K562 (cell line): ENCODE results near the gene FMOD. TPM values are rescaled to one million over a fixed set of nuclear protein-coding genes. Genes with fewer than 3 reads are reported as not detected.

Experiments
- BRCA1 ChIP-seq, 2 experiments: fragments of 450-650 bp in 1 of 2; sonication (generic) in 1 of 2; formaldehyde crosslinking in 1 of 2; IDR thresholded peaks; 2 replicates each; pipeline versions ENCODE4 v1.5.0 to v1.6.1; 2017 to 2020; ENCODE audit warnings: mild to moderate bottlenecking in 1 of 2, missing genetic modification reagents in 1 of 2
- ELF2 ChIP-seq: fragments of 250-450 bp; sonication (Bioruptor Pico); IDR thresholded peaks from 2 replicates; pipeline ENCODE4 v1.5.0; 2021; ENCODE audit warnings: mild to moderate bottlenecking
- ETV6 ChIP-seq, 3 experiments: fragments of 150-350 bp in 1 of 3; sonication (generic) in 1 of 3; formaldehyde crosslinking in 1 of 3; IDR thresholded peaks; 2 replicates each; pipeline versions ENCODE4 v1.6.1 to v1.8.0; 2014 to 2022; ENCODE audit warnings: borderline replicate concordance in 2 of 3, low read depth in 2 of 3, antibody characterized with exemption in 1 of 3, low read length in 1 of 3, mild to moderate bottlenecking in 1 of 3, missing genetic modification reagents in 1 of 3
- EWSR1 ChIP-seq: fragments of 450-650 bp; IDR thresholded peaks from 2 replicates; pipeline ENCODE4 v1.6.1; 2018; ENCODE audit warnings: borderline replicate concordance, mild to moderate bottlenecking, low read depth, moderate library complexity; ENCODE audit not compliant: partially characterized antibody
- FOXJ2 ChIP-seq: fragments of 200-800 bp; sonication (Bioruptor generic); IDR thresholded peaks from 2 replicates; pipeline ENCODE4 v1.6.1; 2016; ENCODE audit warnings: missing genetic modification characterization, missing compliant biosample characterization
- IRF1 ChIP-seq: sonication (generic); formaldehyde crosslinking; IDR thresholded peaks from 2 replicates; pipeline ENCODE4 v1.8.0; 2022; ENCODE audit warnings: missing genetic modification reagents, mild to moderate bottlenecking, borderline replicate concordance
- MEIS2 ChIP-seq: fragments of 450-650 bp; IDR thresholded peaks from 2 replicates; pipeline ENCODE4 v1.6.1; 2014; ENCODE audit warnings: mild to moderate bottlenecking; ENCODE audit not compliant: partially characterized antibody
- MLLT1 ChIP-seq, 2 experiments: fragments of 450-650 bp; IDR thresholded peaks; 2 replicates each; pipeline ENCODE4 v1.6.1; 2016
- NFE2L1 ChIP-seq: fragments of 450-650 bp; IDR thresholded peaks from 2 replicates; pipeline ENCODE4 v1.6.1; 2016; ENCODE audit warnings: missing genetic modification characterization, low read depth, mild to moderate bottlenecking, missing compliant biosample characterization, moderate library complexity, borderline replicate concordance
- PHF8 ChIP-seq: fragments of 200-600 bp; sonication (generic); IDR thresholded peaks from 2 replicates; pipeline ENCODE4 v1.6.1; 2012; ENCODE audit warnings: mixed run types, mild to moderate bottlenecking, inconsistent platforms, low read length, moderate library complexity, borderline replicate concordance
- PURB ChIP-seq: sonication (generic); formaldehyde crosslinking; IDR thresholded peaks from 2 replicates; pipeline ENCODE4 v1.9.0; 2021; ENCODE audit warnings: low read depth, mild to moderate bottlenecking, missing genetic modification reagents
- SMAD1 ChIP-seq: fragments of 150-350 bp; IDR thresholded peaks from 2 replicates; pipeline ENCODE4 v1.6.1; 2014; ENCODE audit warnings: low read length, low read depth; ENCODE audit not compliant: partially characterized antibody
- TARDBP ChIP-seq: fragments of 450-650 bp; IDR thresholded peaks from 2 replicates; pipeline ENCODE4 v1.6.1; 2016
- ZBTB1 ChIP-seq: sonication (generic); formaldehyde crosslinking; IDR thresholded peaks from 2 replicates; pipeline ENCODE4 v1.8.1; 2023; ENCODE audit warnings: missing genetic modification reagents, low read depth, mild to moderate bottlenecking, borderline replicate concordance
- ZNF583 ChIP-seq: fragments of 250-450 bp; sonication (Bioruptor Pico); IDR thresholded peaks from 2 replicates; pipeline ENCODE4 v1.4.0; 2020
- ZNF696 ChIP-seq: fragments of 250-450 bp; sonication (Bioruptor Pico); conservative IDR thresholded peaks from 2 replicates; pipeline ENCODE4 v1.4.0; 2020; ENCODE audit warnings: mild to moderate bottlenecking, moderate library complexity
- polyA plus RNA-seq, 8 experiments: library from polyadenylated mRNA; depleted of rRNA in 4 of 8; stranded (reverse) in 5 of 8; unstranded in 3 of 8; fragments of >200 nt; fragmentation: Nextera tagmentation in 2 of 8; fragmentation: Illumina TruSeq in 1 of 8; extraction: Ambion mirVana in 2 of 8; extraction: Trizol in 1 of 8; gene quantifications; 2 replicates each; pipeline versions ENCODE4 v1.2.1 to v1.2.3, GENCODE V29; 2011 to 2014; ENCODE audit warnings: inconsistent platforms in 1 of 8, missing spikeins in 1 of 8
- total RNA-seq, 7 experiments: library from RNA; depleted of rRNA in 6 of 7; stranded (reverse); fragments of >200 nt in 6 of 7; fragmentation: Illumina TruSeq in 2 of 7; extraction: Trizol in 2 of 7; gene quantifications; 2 replicates each; pipeline versions ENCODE4 v1.2.1 to v1.2.3, GENCODE V29; 2011 to 2021; ENCODE audit warnings: low replicate concordance in 1 of 7
- TF ChIP-seq, protein P1 (sequence below): fragments of 250-450 bp; sonication (Bioruptor Pico); IDR thresholded peaks from 2 replicates; pipeline ENCODE4 v1.5.0; 2021; ENCODE audit warnings: mild to moderate bottlenecking, borderline replicate concordance
- TF ChIP-seq, protein P2 (sequence below): sonication (generic); formaldehyde crosslinking; IDR thresholded peaks from 2 replicates; pipeline ENCODE4 v1.4.0; 2020; ENCODE audit warnings: mild to moderate bottlenecking, missing genetic modification reagents
- TF ChIP-seq, protein P3 (sequence below): fragments of 450-650 bp; IDR thresholded peaks from 2 replicates; pipeline ENCODE4 v1.6.1; 2018; ENCODE audit warnings: mild to moderate bottlenecking, low read depth; ENCODE audit not compliant: partially characterized antibody

FMOD gene
- total and polyA plus RNA-seq, 9 of the 15 experiments (the other 6 are each of a cell fraction or from before 2014, with no cell fraction given), result 0.03 to 0.13 (median 0.03) TPM; not detected in 6

DNA sequence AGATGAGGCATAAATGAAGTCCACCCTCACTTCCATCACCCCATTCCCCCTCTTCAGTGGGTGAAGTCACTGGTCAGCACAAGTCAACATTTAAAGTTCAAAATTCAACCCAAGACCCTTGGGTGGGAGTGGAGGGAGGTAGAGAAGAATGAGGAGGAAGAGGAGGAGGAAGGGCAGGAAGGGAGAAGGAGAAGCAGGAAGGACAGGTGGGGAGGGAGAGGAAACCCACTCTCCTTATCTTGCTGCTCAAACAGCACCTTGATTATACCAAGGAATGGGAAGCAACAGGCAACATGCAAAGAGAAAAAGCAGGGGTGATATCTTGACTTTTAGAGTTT is 49.6 kb downstream of the FMOD start (continued):
- TF ChIP-seq ELF2, result no peak
- no peak for TF ChIP-seq PURB
- TF ChIP-seq PHF8, result no peak
- no peak for TF ChIP-seq FOXJ2 (tag)
- TF ChIP-seq SMAD1, result no peak
- TF ChIP-seq NFE2L1, result no peak
- no peak for TF ChIP-seq MEIS2
- TF ChIP-seq IRF1 (CRISPR knock-in tag), result no peak
- TF ChIP-seq, protein P1, sequence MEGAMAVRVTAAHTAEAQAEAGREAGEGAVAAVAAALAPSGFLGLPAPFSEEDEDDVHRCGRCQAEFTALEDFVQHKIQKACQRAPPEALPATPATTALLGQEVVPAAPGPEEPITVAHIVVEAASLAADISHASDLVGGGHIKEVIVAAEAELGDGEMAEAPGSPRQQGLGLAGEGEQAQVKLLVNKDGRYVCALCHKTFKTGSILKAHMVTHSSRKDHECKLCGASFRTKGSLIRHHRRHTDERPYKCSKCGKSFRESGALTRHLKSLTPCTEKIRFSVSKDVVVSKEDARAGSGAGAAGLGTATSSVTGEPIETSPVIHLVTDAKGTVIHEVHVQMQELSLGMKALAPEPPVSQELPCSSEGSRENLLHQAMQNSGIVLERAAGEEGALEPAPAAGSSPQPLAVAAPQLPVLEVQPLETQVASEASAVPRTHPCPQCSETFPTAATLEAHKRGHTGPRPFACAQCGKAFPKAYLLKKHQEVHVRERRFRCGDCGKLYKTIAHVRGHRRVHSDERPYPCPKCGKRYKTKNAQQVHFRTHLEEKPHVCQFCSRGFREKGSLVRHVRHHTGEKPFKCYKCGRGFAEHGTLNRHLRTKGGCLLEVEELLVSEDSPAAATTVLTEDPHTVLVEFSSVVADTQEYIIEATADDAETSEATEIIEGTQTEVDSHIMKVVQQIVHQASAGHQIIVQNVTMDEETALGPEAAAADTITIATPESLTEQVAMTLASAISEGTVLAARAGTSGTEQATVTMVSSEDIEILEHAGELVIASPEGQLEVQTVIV (CRISPR knock-in tag), result no peak
- TF ChIP-seq, protein P2, sequence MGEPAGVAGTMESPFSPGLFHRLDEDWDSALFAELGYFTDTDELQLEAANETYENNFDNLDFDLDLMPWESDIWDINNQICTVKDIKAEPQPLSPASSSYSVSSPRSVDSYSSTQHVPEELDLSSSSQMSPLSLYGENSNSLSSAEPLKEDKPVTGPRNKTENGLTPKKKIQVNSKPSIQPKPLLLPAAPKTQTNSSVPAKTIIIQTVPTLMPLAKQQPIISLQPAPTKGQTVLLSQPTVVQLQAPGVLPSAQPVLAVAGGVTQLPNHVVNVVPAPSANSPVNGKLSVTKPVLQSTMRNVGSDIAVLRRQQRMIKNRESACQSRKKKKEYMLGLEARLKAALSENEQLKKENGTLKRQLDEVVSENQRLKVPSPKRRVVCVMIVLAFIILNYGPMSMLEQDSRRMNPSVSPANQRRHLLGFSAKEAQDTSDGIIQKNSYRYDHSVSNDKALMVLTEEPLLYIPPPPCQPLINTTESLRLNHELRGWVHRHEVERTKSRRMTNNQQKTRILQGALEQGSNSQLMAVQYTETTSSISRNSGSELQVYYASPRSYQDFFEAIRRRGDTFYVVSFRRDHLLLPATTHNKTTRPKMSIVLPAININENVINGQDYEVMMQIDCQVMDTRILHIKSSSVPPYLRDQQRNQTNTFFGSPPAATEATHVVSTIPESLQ (CRISPR knock-in tag), result no peak
- peak in 1 of 2 experiments; percentile 29; a peak in 1 of 4 replicates for TF ChIP-seq MLLT1 (IDR thresholded peaks at IDR 0.05)
- 0 out of 2 replicates have a peak, but pooled peaks have one; percentile 30 for TF ChIP-seq ZBTB1
- TF ChIP-seq, protein P3, sequence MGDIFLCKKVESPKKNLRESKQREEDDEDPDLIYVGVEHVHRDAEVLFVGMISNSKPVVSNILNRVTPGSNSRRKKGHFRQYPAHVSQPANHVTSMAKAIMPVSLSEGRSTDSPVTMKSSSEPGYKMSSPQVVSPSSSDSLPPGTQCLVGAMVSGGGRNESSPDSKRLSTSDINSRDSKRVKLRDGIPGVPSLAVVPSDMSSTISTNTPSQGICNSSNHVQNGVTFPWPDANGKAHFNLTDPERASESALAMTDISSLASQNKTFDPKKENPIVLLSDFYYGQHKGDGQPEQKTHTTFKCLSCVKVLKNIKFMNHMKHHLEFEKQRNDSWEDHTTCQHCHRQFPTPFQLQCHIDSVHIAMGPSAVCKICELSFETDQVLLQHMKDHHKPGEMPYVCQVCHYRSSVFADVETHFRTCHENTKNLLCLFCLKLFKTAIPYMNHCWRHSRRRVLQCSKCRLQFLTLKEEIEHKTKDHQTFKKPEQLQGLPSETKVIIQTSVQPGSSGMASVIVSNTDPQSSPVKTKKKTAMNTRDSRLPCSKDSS, result no peak
- TF ChIP-seq ZNF696 (CRISPR knock-in tag), result no peak
- TF ChIP-seq ETV6 (IDR thresholded peaks at IDR 0.05; ENCODE audit: borderline replicate concordance in 1 of 2, low read depth in 2 of 2, low read length in 1 of 2), result 0 out of 4 replicates have a peak, but pooled peaks of 1 of the 2 experiments have one; percentile 46
- no peak for TF ChIP-seq ETV6 (CRISPR knock-in tag; IDR thresholded peaks at IDR 0.05; ENCODE audit: borderline replicate concordance)
- TF ChIP-seq ZNF583 (CRISPR knock-in tag), result 0 out of 2 replicates have a peak, but pooled peaks have one; percentile 15
- TF ChIP-seq EWSR1, result no peak
- no peak for TF ChIP-seq TARDBP
- TF ChIP-seq BRCA1 (IDR thresholded peaks at IDR 0.05), result no peak
- TF ChIP-seq BRCA1 (CRISPR knock-in tag; IDR thresholded peaks at IDR 0.05), result no peak
